ENCODE results near the gene SHISA7.

GRCh38 chr19:55406826-55407549, 36.1 kb downstream of the SHISA7 start:
- TF ChIP-seq POLR2A (IDR thresholded peaks at IDR 0.05) (no peak), CTCF (IDR thresholded peaks at IDR 0.05) (no peak)

Measured in uterus (tissue), 2 donors.